K562 (cell line): ENCODE results near the gene CNPY4. TPM values are rescaled to one million over a fixed set of nuclear protein-coding genes. Genes with fewer than 3 reads are reported as not detected.

Experiments
- ADNP ChIP-seq: fragments of 200-800 bp; sonication (Bioruptor generic); IDR thresholded peaks from 2 replicates; pipeline ENCODE4 v1.6.1; 2016; ENCODE audit warnings: missing genetic modification characterization, missing compliant biosample characterization
- ATF7 ChIP-seq: fragments of 450-650 bp; IDR thresholded peaks from 2 replicates; pipeline ENCODE4 v1.7.1; 2014; ENCODE audit warnings: mild to moderate bottlenecking, moderate library complexity
- CBFA2T2 ChIP-seq: fragments of 450-650 bp; conservative IDR thresholded peaks from 2 replicates; pipeline ENCODE4 v1.6.1; 2017; ENCODE audit warnings: mild to moderate bottlenecking
- DNMT1 ChIP-seq: fragments of 450-650 bp; IDR thresholded peaks from 2 replicates; pipeline ENCODE4 v1.6.1; 2016; ENCODE audit warnings: antibody characterized with exemption, mild to moderate bottlenecking
- EP300 ChIP-seq: IDR thresholded peaks from 2 replicates; pipeline ENCODE4 v1.6.1; 2012; ENCODE audit warnings: low read length, improper control_type of control experiment
- GABPB1 ChIP-seq: sonication (generic); formaldehyde crosslinking; IDR thresholded peaks from 2 replicates; pipeline ENCODE4 v1.8.0; 2022; ENCODE audit warnings: mild to moderate bottlenecking, missing genetic modification reagents
- GMEB1 ChIP-seq: fragments of 250-450 bp; sonication (Bioruptor Pico); IDR thresholded peaks from 2 replicates; pipeline ENCODE4 v1.4.0; 2020; ENCODE audit warnings: mild to moderate bottlenecking
- HIVEP1 ChIP-seq: fragments of 250-450 bp; sonication (Bioruptor Pico); IDR thresholded peaks from 2 replicates; pipeline ENCODE4 v1.4.0; 2020; ENCODE audit warnings: mild to moderate bottlenecking
- HLTF ChIP-seq: fragments of 450-650 bp; IDR thresholded peaks from 2 replicates; pipeline ENCODE4 v1.6.1; 2016
- ID3 ChIP-seq, 2 experiments: fragments of 250-450 bp in 1 of 2; fragments of 450-650 bp in 1 of 2; sonication (Bioruptor Pico) in 1 of 2; IDR thresholded peaks; 2 replicates each; pipeline versions ENCODE4 v1.6.1 to v1.8.0; 2016 to 2021; ENCODE audit warnings: mild to moderate bottlenecking in 2 of 2, moderate library complexity in 2 of 2, missing compliant biosample characterization in 1 of 2, missing genetic modification characterization in 1 of 2
- MIER1 ChIP-seq: fragments of 450-650 bp; IDR thresholded peaks from 2 replicates; pipeline ENCODE4 v1.6.1; 2016; ENCODE audit warnings: antibody characterized with exemption, mild to moderate bottlenecking, low read depth
- NCOA4 ChIP-seq: fragments of 450-650 bp; IDR thresholded peaks from 2 replicates; pipeline ENCODE4 v1.6.1; 2018; ENCODE audit warnings: mild to moderate bottlenecking; ENCODE audit not compliant: partially characterized antibody
- POLR3A ChIP-seq: IDR thresholded peaks from 2 replicates; pipeline ENCODE4 v1.6.1; 2011; ENCODE audit warnings: borderline replicate concordance, mild to moderate bottlenecking, moderate library complexity; ENCODE audit not compliant: insufficient read length, insufficient read depth; ENCODE audit errors: extremely low read depth
- RBM14 ChIP-seq: fragments of 200-400 bp; formaldehyde crosslinking; IDR thresholded peaks from 2 replicates; pipeline ENCODE4 v1.6.1; 2018; ENCODE audit warnings: low read depth, mild to moderate bottlenecking, low read length, moderate library complexity, borderline replicate concordance; ENCODE audit not compliant: insufficient read depth
- RFX7 ChIP-seq: fragments of 250-450 bp; sonication (Bioruptor Pico); IDR thresholded peaks from 2 replicates; pipeline ENCODE4 v1.5.1; 2021; ENCODE audit warnings: mild to moderate bottlenecking
- SMARCC2 ChIP-seq: fragments of 450-650 bp; IDR thresholded peaks from 2 replicates; pipeline ENCODE4 v1.6.1; 2017; ENCODE audit warnings: antibody characterized with exemption, moderate library complexity, mild to moderate bottlenecking, low read depth
- SRSF3 ChIP-seq: fragments of 200-400 bp; formaldehyde crosslinking; IDR thresholded peaks from 2 replicates; pipeline ENCODE4 v1.6.1; 2016; ENCODE audit warnings: mild to moderate bottlenecking, low read length, moderate library complexity; ENCODE audit not compliant: insufficient read depth
- TOE1 ChIP-seq, 2 experiments: fragments of 450-650 bp in 1 of 2; sonication (generic) in 1 of 2; formaldehyde crosslinking in 1 of 2; IDR thresholded peaks; 2 replicates each; pipeline versions ENCODE4 v1.7.1 to v1.8.0; 2016 to 2022; ENCODE audit warnings: borderline replicate concordance in 2 of 2, mild to moderate bottlenecking in 2 of 2, antibody characterized with exemption in 1 of 2, inconsistent platforms in 1 of 2, low read depth in 1 of 2, missing genetic modification reagents in 1 of 2, moderate library complexity in 1 of 2
- ZBTB8A ChIP-seq: fragments of 450-650 bp; IDR thresholded peaks from 2 replicates; pipeline ENCODE4 v1.6.1; 2018; ENCODE audit warnings: mild to moderate bottlenecking, moderate library complexity; ENCODE audit not compliant: partially characterized antibody
- ZC3H11A ChIP-seq: IDR thresholded peaks from 2 replicates; pipeline ENCODE4 v1.6.1; 2012; ENCODE audit warnings: low read depth, low read length, improper control_type of control experiment
- ZKSCAN1 ChIP-seq: fragments of 150-350 bp; IDR thresholded peaks from 2 replicates; pipeline ENCODE4 v1.6.1; 2016; ENCODE audit warnings: low read depth, low read length
- ZNF263 ChIP-seq: sonication (generic); formaldehyde crosslinking; IDR thresholded peaks from 2 replicates; pipeline ENCODE4 v1.8.0; 2022; ENCODE audit warnings: mild to moderate bottlenecking, missing genetic modification reagents, borderline replicate concordance
- ZNF316 ChIP-seq: fragments of 450-650 bp; IDR thresholded peaks from 2 replicates; pipeline ENCODE4 v1.6.1; 2016
- ZNF512 ChIP-seq: IDR thresholded peaks from 2 replicates; pipeline ENCODE4 v1.6.1; 2016; ENCODE audit warnings: missing genetic modification characterization, missing compliant biosample characterization
- ZNF76 ChIP-seq: fragments of 250-450 bp; sonication (Bioruptor Pico); IDR thresholded peaks from 2 replicates; pipeline ENCODE4 v1.4.0; 2020; ENCODE audit warnings: mild to moderate bottlenecking, moderate library complexity, borderline replicate concordance
- ZNF830 ChIP-seq: fragments of 250-450 bp; sonication (Bioruptor Pico); IDR thresholded peaks from 2 replicates; pipeline ENCODE4 v1.5.0; 2021; ENCODE audit warnings: mild to moderate bottlenecking
- polyA plus RNA-seq, 8 experiments: library from polyadenylated mRNA; depleted of rRNA in 4 of 8; stranded (reverse) in 5 of 8; unstranded in 3 of 8; fragments of >200 nt; fragmentation: Nextera tagmentation in 2 of 8; fragmentation: Illumina TruSeq in 1 of 8; extraction: Ambion mirVana in 2 of 8; extraction: Trizol in 1 of 8; gene quantifications; 2 replicates each; pipeline versions ENCODE4 v1.2.1 to v1.2.3, GENCODE V29; 2011 to 2014; ENCODE audit warnings: inconsistent platforms in 1 of 8, missing spikeins in 1 of 8
- total RNA-seq, 7 experiments: library from RNA; depleted of rRNA in 6 of 7; stranded (reverse); fragments of >200 nt in 6 of 7; fragmentation: Illumina TruSeq in 2 of 7; extraction: Trizol in 2 of 7; gene quantifications; 2 replicates each; pipeline versions ENCODE4 v1.2.1 to v1.2.3, GENCODE V29; 2011 to 2021; ENCODE audit warnings: low replicate concordance in 1 of 7

Gene CNPY4
- total and polyA plus RNA-seq, 9 of the 15 experiments (the other 6 are each of a cell fraction or from before 2014, with no cell fraction given): 1.9 to 11.2 (median 7.0) TPM

- TF ChIP-seq ZBTB8A (no peak), RFX7 (no peak), ZNF512 (tag) (no peak), GABPB1 (CRISPR knock-in tag) (peak; percentile 96), ZC3H11A (peak; percentile 68; the same call in 1 of the 2 replicates), HIVEP1 (CRISPR knock-in tag) (0 out of 2 replicates have a peak, but pooled peaks have one; percentile 22), ZNF316 (no peak), HLTF (0 out of 2 replicates have a peak, but pooled peaks have one; percentile 19), SMARCC2 (no peak), CBFA2T2 (no peak), TOE1 (IDR thresholded peaks at IDR 0.05; ENCODE audit: borderline replicate concordance) (peak; percentile 30; the same call in 1 of the 2 replicates), TOE1 (CRISPR knock-in tag; IDR thresholded peaks at IDR 0.05; ENCODE audit: borderline replicate concordance, low read depth) (0 out of 2 replicates have a peak, but pooled peaks have one; percentile 27), ZNF76 (CRISPR knock-in tag) (no peak), ATF7 (peak; percentile 85), DNMT1 (no peak), POLR3A (no peak), SRSF3 (no peak), RBM14 (no peak), MIER1 (no peak), ZNF263 (CRISPR knock-in tag) (no peak), ID3 (CRISPR knock-in tag; IDR thresholded peaks at IDR 0.05) (no peak), ID3 (tag; IDR thresholded peaks at IDR 0.05) (0 out of 2 replicates have a peak, but pooled peaks have one; percentile 24), NCOA4 (no peak), ADNP (tag) (no peak), ZNF830 (0 out of 2 replicates have a peak, but pooled peaks have one; percentile 19), EP300 (peak; percentile 39; the same call in 1 of the 2 replicates), GMEB1 (peak; percentile 71), ZKSCAN1 (peak; percentile 71)
Measured at GRCh38 chr7:100100420-100101015, 18.9 kb upstream of the CNPY4 start (continued).
